GM12872 (cell line): Measurements from ENCODE around the gene GABRG3.

Experiments used
- TF ChIP-seq, protein P1 (sequence below): IDR thresholded peaks from 3 replicates; pipeline ENCODE4 v1.5.1; 2011; ENCODE audit warnings: low read depth, mild to moderate bottlenecking, low read length, moderate library complexity; ENCODE audit not compliant: insufficient read depth

The GABRG3 gene

DNA sequence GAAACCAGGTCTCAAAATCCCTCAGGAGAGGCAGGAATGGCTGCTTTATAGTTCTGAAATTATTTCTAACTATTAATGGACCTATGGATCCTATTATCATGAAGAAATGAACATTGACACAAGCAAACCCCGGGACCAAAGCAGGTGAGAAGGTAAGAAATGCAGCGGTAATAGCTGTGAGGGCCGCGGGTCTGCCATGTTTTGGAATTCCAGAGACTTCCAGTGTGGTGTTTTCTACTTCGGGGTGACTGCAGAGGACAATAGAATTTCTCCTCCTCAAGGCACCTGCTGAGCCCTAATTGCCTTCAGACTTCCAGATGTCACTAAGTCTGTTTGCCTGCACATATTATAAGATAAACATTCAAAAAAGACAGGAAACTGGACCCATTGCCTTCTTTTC, 437.4 kb downstream of the GABRG3 start:
- TF ChIP-seq, protein P1, sequence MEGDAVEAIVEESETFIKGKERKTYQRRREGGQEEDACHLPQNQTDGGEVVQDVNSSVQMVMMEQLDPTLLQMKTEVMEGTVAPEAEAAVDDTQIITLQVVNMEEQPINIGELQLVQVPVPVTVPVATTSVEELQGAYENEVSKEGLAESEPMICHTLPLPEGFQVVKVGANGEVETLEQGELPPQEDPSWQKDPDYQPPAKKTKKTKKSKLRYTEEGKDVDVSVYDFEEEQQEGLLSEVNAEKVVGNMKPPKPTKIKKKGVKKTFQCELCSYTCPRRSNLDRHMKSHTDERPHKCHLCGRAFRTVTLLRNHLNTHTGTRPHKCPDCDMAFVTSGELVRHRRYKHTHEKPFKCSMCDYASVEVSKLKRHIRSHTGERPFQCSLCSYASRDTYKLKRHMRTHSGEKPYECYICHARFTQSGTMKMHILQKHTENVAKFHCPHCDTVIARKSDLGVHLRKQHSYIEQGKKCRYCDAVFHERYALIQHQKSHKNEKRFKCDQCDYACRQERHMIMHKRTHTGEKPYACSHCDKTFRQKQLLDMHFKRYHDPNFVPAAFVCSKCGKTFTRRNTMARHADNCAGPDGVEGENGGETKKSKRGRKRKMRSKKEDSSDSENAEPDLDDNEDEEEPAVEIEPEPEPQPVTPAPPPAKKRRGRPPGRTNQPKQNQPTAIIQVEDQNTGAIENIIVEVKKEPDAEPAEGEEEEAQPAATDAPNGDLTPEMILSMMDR, result no peak

DNA sequence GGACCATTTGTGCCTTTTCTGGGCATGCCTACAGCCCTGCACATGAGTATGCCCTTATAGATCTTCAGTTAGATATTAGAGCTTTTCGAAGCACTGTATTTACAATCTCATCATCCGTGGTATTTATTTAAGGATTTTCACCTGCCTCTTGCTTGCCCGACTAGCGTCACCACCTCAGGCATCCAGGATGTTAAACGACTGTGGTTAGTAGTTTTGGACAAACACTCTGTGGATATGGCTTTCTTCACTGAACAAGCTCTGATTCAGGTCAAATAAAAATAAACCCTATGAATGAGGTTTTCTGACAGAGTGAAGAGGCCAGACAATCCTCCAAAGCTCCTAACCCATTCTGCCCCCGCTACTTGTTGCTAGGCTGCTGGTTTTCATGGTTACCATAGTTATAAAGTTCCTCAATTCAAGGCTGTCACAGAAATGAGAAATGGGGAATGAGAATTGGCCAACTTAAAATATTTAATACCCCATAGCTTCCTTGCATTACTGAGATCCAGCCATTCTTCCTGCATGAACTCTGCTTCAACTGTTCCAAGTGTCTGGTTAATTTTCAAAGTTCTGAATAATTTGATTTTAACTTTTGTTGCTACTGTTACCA, 440.1 kb downstream of the GABRG3 start:
- TF ChIP-seq, protein P1, result no peak

DNA sequence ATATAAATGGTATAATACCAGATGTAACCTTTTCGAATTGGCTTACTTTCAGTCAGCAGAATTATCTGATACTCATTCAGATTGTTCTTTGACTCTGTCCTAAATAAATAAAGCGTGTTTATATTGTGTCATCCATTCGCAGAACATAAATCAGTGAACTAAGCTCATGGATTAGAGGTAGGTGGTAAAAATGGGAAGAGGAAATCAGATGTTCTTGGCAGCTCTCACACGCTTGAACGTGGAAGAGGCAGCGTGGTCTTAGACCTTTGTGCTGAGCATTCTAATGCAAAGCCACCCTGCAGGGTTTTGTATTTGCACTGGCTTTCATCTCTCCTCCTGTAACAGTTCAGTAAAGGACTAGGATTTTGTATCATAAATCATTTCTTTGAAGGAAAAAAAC, 441.4 kb downstream of the GABRG3 start:
- TF ChIP-seq, protein P1, result no peak

DNA sequence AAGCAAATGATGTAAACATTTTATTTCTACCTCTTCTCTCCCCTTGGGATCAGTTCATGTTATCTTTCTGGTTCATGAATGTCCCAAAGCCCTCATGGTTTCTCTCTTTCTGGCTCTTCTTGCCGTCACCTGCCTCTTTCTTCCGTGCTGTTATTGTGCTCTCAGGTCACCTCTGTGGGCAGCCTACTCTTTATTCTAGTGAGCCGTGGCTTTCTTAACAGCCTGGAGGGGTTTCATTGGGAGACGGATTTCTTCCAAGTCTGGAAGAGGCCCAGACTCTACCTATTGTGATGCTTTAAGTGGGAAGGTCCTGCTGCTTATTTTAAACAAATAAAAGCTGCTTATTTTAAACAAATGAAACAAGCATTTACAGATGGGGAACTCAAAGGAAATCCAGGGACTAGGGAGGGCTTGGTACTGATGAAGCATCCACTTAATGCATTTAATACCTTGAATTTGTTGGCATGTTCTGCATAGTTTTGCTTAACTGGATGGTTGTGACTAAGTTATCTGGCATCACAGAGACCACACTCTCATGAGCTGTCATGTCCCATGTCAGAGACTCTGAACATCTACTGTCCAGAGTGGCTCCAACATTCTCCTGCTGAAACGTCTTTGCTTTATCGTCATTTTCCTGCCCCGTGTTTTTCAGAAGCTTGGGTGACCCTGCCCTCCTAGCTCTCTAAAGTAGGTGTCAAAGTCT, 443.3 kb downstream of the GABRG3 start:
- TF ChIP-seq, protein P1, result no peak

DNA sequence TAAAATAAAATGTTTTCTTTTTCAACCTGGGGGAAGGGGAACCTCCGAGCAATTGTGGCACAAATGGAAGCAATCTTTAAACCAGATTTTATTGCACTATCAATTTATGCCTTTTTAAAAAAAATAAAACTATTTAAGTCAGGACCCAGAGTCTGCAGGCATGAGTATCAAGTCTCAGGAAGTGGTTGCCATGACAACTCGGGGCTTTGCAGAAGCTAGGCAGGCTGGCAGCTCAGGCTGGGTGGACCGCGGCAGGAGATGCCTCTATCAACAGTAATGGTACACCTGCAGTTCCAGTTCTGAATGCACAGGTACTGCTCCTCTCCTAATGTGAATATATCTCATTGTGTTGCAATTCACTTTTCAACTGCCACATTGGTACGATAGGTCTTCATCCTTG, 447.7 kb downstream of the GABRG3 start:
- TF ChIP-seq, protein P1, result no peak

DNA sequence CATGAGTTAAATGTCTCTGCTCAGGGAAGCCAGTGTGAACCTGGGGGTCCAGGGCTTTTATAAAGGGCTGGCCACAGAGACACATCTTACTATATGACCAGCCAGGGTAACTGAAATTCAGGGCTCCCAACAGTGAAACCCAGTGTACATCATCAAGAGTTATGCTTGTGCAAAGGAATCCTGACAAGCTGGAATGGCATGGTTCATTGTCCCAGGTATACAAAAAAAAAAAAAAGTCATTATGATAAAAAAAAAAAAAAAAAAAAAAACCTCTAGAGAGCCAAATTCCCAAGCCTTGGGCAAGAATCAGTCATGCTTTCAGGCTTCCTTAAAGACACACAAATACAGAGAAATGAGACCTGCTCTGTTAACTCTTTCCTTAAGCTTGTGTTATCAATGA, 452.0 kb downstream of the GABRG3 start:
- TF ChIP-seq, protein P1, result no peak

DNA sequence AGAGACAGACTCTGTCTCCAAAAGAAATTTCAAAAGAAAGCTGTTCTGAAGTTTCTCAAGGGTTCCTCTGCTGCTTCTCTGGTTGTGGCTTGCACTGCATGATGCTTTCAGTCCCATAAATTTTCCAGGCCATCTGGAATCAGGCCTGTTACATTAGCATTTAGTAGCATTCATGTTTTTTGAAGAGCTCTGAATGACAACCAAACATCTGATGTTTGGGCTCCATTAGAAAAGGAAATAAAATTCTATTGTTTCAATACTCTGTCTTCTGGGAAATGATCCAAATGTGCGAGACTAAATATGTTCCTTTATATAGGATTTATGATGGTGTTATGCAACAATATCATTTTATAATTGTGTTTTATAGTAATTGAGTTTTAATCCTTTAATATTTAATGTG, 455.8 kb downstream of the GABRG3 start:
- TF ChIP-seq, protein P1, result no peak
